GM18873 (cell line): ENCODE measurements around the gene TTLL9.

Experiments
- ATAC-seq: cut with Tn5 transposase; IDR thresholded peaks from one replicate; pipeline ENCODE4 v1.9.1; 2021; ENCODE audit warnings: mild to moderate bottlenecking, moderate library complexity, moderate number of reproducible peaks; ENCODE audit not compliant: unreplicated experiment, low FRiP score

The TTLL9 gene

GRCh38 chr20:31857861-31858759 lies 12.3 kb upstream of the TTLL9 start:
- ATAC-seq = no peak

DNA sequence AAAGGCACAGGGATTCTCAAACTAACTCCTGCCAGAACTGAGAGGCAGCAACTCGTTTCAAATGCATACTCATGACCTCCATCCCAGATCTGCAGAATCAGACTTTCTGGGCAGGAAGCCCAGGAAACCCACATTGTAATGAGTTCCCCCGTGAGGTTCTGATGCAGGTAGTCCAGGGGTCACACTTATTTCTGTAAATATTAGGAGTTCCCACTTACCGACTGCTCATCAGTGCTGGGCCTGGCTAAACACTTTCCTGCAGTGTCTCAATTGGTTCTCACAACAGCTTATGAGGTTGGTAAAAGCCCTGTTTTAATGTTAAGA lies 11.7 kb upstream of the TTLL9 start:
- ATAC-seq = no peak

DNA sequence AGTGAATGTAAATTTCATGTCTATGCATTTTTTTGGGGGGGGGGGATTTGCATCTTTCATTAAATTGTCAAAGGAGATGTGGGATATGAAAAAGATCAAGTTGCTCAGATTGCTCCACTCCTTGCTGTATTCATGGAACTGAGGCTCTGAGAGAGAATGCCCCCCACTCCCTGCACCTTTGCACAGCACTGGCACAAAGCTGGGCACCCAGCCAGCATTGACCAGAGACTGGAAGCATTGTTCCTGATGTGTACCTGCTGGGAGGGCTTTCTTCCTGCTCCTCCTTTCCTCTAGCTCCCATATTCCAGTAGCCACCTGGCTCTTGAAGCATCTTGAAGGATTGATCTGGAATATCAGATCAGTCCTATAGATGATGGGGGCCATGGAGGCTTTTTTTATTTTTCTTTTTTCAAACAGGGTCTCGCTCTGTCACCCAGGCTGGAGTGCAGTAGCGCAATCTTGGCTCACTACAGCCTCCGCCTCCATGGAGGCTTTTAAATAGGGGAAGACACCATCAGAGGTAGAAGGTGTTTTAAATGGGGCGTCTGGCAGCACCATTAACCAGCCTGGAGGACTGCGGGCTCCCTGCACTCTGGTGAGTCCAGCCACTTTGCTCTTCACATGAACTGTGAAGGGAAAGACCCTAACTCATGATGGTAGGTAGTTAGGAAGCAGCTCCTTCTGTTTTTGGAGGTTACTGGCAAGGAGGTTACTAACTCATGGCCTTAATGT lies 11.0 kb upstream of the TTLL9 start:
- no peak for ATAC-seq

DNA sequence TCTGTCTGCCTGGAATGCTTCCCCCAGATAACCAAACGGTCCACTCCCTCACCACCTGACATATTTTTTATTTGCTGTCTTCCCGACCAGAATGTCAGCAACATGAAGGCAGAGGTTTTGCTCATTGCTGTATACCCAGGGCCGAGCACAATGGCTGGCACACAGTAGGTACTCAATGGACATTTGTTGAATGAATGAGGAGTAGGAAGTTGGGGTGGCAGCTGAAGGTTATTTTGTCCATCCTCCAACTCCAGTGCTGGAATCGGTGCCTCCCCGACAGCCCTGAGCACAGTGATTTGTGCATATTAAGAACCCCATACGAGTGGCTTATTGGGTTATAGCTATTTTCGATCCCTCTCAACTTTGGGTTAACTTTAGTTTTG lies 10.4 kb upstream of the TTLL9 start:
- no peak for ATAC-seq

- no peak for ATAC-seq
Measured at GRCh38 chr20:31860390-31861134, 9.9 kb upstream of the TTLL9 start.

DNA sequence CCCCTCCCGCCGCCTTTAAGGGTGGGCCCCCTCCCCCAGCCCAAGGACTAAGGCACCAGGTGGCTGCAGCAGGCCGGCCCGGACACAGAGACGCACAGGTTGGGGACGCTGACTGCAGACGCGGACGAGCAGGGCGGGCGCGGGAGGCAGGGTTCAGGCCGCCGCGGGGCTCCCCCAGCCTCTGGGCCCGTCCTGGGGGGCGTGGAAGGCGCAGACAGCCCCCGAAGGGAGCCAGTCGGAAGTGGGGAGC lies 9.4 kb upstream of the TTLL9 start:
- ATAC-seq = no peak

- no peak for ATAC-seq
Measured at GRCh38 chr20:31861385-31862156, 8.9 kb upstream of the TTLL9 start.

DNA sequence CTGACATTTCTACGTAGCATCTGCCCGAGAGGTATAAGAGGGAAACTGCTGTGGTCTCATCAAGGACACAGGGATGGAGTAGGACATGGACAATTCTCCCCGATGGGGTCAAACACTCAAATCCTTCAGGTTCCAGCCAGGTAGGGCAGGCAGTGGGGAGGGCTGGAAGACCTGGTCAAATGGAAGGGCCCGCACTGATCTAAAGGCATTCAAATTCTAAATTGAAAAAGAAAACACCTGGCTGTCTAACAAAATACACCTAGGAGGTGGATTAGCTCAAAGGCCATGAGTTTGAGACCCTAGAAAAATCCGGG lies 8.3 kb upstream of the TTLL9 start:
- no peak for ATAC-seq

DNA sequence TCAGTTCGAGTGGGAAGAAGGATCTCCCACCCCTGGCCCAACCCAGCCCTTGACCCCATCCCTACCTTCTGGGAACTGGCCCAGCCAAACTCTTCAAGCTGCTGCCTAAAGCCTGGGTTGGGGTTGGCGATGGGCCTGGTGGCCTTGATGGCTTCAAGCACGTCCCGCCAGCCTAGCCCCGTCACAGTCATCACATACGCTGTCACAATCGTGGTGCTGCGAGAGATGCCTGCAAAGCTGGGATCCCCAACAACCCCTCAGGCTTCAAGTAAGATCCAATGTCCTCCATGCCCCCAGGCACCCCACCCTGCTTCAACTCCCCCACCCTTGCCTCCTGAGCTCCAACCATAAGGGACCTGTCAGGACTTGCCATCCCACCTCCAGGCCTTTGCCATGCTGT lies 7.9 kb upstream of the TTLL9 start:
- ATAC-seq = no peak

- no peak for ATAC-seq
Measured at GRCh38 chr20:31863296-31864085, 6.9 kb upstream of the TTLL9 start.

GRCh38 chr20:31864521-31865400 lies 5.7 kb upstream of the TTLL9 start:
- ATAC-seq = no peak

- ATAC-seq = no peak
Measured at GRCh38 chr20:31866221-31866620, 4.2 kb upstream of the TTLL9 start.

GRCh38 chr20:31868853-31869672 lies 1.4 kb upstream of the TTLL9 start:
- ATAC-seq = no peak

DNA sequence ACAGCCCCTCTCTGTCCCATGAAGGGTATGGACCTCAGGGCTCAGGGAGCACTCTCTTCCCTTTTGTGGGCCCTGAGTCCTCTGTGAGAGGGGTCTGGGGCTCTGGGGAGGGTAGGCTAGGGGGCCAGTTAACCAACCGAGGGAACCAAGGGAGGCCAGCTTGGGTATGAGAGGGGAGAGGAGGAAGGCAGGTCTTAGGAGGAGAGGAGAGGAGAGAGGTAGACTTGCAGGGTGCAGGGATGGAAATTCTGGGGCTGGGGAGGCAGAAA lies 827 bp upstream of the TTLL9 start:
- no peak for ATAC-seq

GRCh38 chr20:31870726-31871617 lies 538 bp downstream of the TTLL9 start:
- no peak for ATAC-seq

DNA sequence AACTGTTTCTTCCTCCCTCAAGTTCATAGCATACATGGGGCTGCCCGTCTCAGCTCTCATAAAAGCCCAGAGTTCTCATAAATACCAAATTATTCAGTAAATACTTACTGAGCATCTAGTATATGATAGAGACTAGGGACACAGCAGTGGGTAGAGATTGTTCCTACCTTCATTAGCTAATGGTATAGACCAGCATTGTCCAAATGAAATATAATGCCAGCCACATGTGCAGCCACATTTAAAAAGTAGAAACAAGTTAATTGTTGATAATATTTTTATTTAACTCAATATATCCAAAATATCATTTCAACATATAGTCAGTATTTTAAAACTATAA lies 1.2 kb downstream of the TTLL9 start:
- no peak for ATAC-seq

- no peak for ATAC-seq
Measured at GRCh38 chr20:31872406-31872805, 2.0 kb downstream of the TTLL9 start.

DNA sequence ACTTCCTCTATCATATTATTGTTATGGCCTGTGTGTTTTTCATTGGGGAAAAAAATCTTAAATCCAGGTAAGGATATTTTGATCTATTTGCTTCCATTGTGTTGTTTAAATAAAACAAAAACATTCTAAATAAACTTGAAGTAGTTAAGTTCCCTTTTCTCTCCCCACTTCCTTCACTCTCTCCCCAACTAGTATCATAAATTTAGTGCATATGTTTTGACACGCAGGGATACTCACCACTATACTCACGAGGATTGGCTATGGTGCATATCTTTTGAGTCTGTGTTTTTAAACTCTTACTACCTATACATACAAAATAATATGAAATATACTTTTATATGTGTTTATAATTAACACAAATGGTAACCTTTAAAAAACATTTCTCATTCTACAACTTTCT lies 5.2 kb downstream of the TTLL9 start:
- no peak for ATAC-seq
